CMK (cell line): Measurements from ENCODE around the gene KRTAP9-6.
"Not testable (repeated sequence)": the region's sequence is repeated elsewhere in the genome, so short reads cannot be mapped to it uniquely, and the experiment has no call there.

ENCODE experiments used
- DNase-seq: peaks from one replicate; pipeline ENCODE4 v3.0.0-alpha.2; 2010; ENCODE audit warnings: low read depth

The KRTAP9-6 gene

GRCh38 chr17:41265078-41265477, at the start of gene KRTAP9-6:
TSS of gene KRTAP9-6 (plus strand) at chr17:41265378. CDS start at chr17:41265378, 0 bp downstream.
- DNase-seq = no peak

- DNase-seq = no peak
Measured at GRCh38 chr17:41215681-41216080, 49.5 kb upstream of the KRTAP9-6 start.

- no peak for DNase-seq
Measured at GRCh38 chr17:41223821-41224220, 41.4 kb upstream of the KRTAP9-6 start.

- DNase-seq = no peak
Measured at GRCh38 chr17:41226051-41226450, 39.1 kb upstream of the KRTAP9-6 start.

GRCh38 chr17:41226598-41227095, 38.5 kb upstream of the KRTAP9-6 start, which contains the start of gene KRTAP9-2:
TSS of gene KRTAP9-2 (plus strand) at chr17:41226648. CDS start at chr17:41226655, 7 bp downstream.
- DNase-seq = not testable (repeated sequence)

- DNase-seq = no peak
Measured at GRCh38 chr17:41230094-41230493, 35.1 kb upstream of the KRTAP9-6 start.

- DNase-seq = no peak
Measured at GRCh38 chr17:41231731-41232130, 33.4 kb upstream of the KRTAP9-6 start.

GRCh38 chr17:41232399-41233105, 32.6 kb upstream of the KRTAP9-6 start, which contains the start of gene KRTAP9-3:
TSS of gene KRTAP9-3 (plus strand) at chr17:41232449. CDS start at chr17:41232502, 53 bp downstream.
- DNase-seq = not testable (repeated sequence)

GRCh38 chr17:41237116-41237515, 28.1 kb upstream of the KRTAP9-6 start:
- DNase-seq = not testable (repeated sequence)

GRCh38 chr17:41237949-41238437, 27.2 kb upstream of the KRTAP9-6 start, which contains the start of gene KRTAP9-8:
TSS of gene KRTAP9-8 (plus strand) at chr17:41237999. CDS start at chr17:41238052, 53 bp downstream.
- DNase-seq = not testable (repeated sequence)

- DNase-seq = not testable (repeated sequence)
Measured at GRCh38 chr17:41246995-41247787, 18.0 kb upstream of the KRTAP9-6 start.

- not testable (repeated sequence) for DNase-seq
Measured at GRCh38 chr17:41249637-41250240, 15.4 kb upstream of the KRTAP9-6 start, which contains the start of gene KRTAP9-4. TSS of gene KRTAP9-4 (plus strand) at chr17:41249687. CDS start at chr17:41249721, 34 bp downstream.

GRCh38 chr17:41251261-41251660, 13.9 kb upstream of the KRTAP9-6 start:
- DNase-seq = no peak

GRCh38 chr17:41254861-41255260, 10.3 kb upstream of the KRTAP9-6 start:
- DNase-seq = no peak

GRCh38 chr17:41255381-41256290, 9.5 kb upstream of the KRTAP9-6 start, which contains the start of gene KRTAP9-9:
TSS of gene KRTAP9-9 (plus strand) at chr17:41255384.
- not testable (repeated sequence) for DNase-seq

GRCh38 chr17:41256291-41256685, 8.9 kb upstream of the KRTAP9-6 start:
- no peak for DNase-seq

- DNase-seq = no peak
Measured at GRCh38 chr17:41258406-41258805, 6.8 kb upstream of the KRTAP9-6 start.

GRCh38 chr17:41263212-41263611, 2.0 kb upstream of the KRTAP9-6 start:
- DNase-seq = no peak

- no peak for DNase-seq
Measured at GRCh38 chr17:41264599-41264998, 579 bp upstream of the KRTAP9-6 start.

- no peak for DNase-seq
Measured at GRCh38 chr17:41267711-41268110, 2.5 kb downstream of the KRTAP9-6 start.

GRCh38 chr17:41271323-41271722, 6.1 kb downstream of the KRTAP9-6 start:
- not testable (repeated sequence) for DNase-seq
